CD14-positive monocyte (primary cell): ENCODE data around the gene SLC35B1. TPM values are rescaled to one million over a fixed set of nuclear protein-coding genes. Genes with fewer than 3 reads are reported as not detected.
A peak's percentile ranks its signal among the peaks of the same experiment; 100 is the strongest.

Experiments used
- DNase-seq, 3 donors: peaks; one replicate each; pipeline ENCODE4 v3.0.0-alpha.2; 2011 to 2022
- H2AFZ ChIP-seq: 2 replicates; pipeline ENCODE4 v1.6.0; 2012; ENCODE audit warnings: mild to moderate bottlenecking, low read depth, low read length, inconsistent platforms; ENCODE audit not compliant: insufficient read depth, poor library complexity, severe bottlenecking
- H3K27ac ChIP-seq, 2 donors: 1 replicate in 1 of 2; 2 replicates in 1 of 2; pipeline ENCODE4 v1.5.1; 2012 to 2013; ENCODE audit warnings: low read length in 2 of 2, control low read depth in 1 of 2, inconsistent platforms in 1 of 2, low read depth in 1 of 2, mild to moderate bottlenecking in 1 of 2
- H3K27me3 ChIP-seq, 2 donors: one replicate each; pipeline versions ENCODE4 v1.6.0 to v1.6.1; 2011 to 2013; ENCODE audit warnings: low read length in 2 of 2; ENCODE audit not compliant: control insufficient read depth in 2 of 2, insufficient read depth in 2 of 2
- H3K36me3 ChIP-seq, 2 donors: replicated peaks in 1 of 2; 1 replicate in 1 of 2; 2 replicates in 1 of 2; pipeline versions ENCODE4 v1.5.1 to v1.6.1; 2012 to 2013; ENCODE audit warnings: low read length in 2 of 2, control low read depth in 1 of 2, inconsistent platforms in 1 of 2, mild to moderate bottlenecking in 1 of 2; ENCODE audit not compliant: insufficient read depth in 2 of 2, control insufficient read depth in 1 of 2
- H3K4me1 ChIP-seq, 2 donors: 1 replicate in 1 of 2; 2 replicates in 1 of 2; pipeline versions ENCODE4 v1.5.1 to v1.6.1; 2012 to 2013; ENCODE audit warnings: low read length in 2 of 2, control low read depth in 1 of 2, inconsistent platforms in 1 of 2, mild to moderate bottlenecking in 1 of 2, moderate library complexity in 1 of 2; ENCODE audit not compliant: insufficient read depth in 2 of 2, control insufficient read depth in 1 of 2
- H3K4me2 ChIP-seq: replicated peaks from 2 replicates; pipeline ENCODE3; 2012; ENCODE audit warnings: low read length, moderate library complexity, mild to moderate bottlenecking; ENCODE audit not compliant: poor library complexity, severe bottlenecking; ENCODE audit errors: extremely low read depth
- H3K4me3 ChIP-seq, 3 experiments: fragments of 200-600 bp in 1 of 3; sonication (generic) in 1 of 3; replicated peaks in 1 of 3; 1 replicate in 2 of 3; 2 replicates in 1 of 3; pipeline ENCODE4 v1.5.1; 2011 to 2013; ENCODE audit warnings: low read length in 3 of 3, mild to moderate bottlenecking in 3 of 3, control low read depth in 2 of 3, low read depth in 2 of 3, inconsistent platforms in 1 of 3, moderate library complexity in 1 of 3
- H3K79me2 ChIP-seq: 2 replicates; pipeline ENCODE4 v1.6.0; 2012; ENCODE audit warnings: mild to moderate bottlenecking, control low read depth, inconsistent platforms, low read length, moderate library complexity; ENCODE audit not compliant: insufficient read depth
- H3K9ac ChIP-seq: 2 replicates; pipeline ENCODE4 v1.6.0; 2017; ENCODE audit warnings: low read length, mild to moderate bottlenecking; ENCODE audit not compliant: insufficient read depth, poor library complexity, severe bottlenecking
- H3K9me3 ChIP-seq, 2 donors: replicated peaks in 1 of 2; 1 replicate in 1 of 2; 2 replicates in 1 of 2; pipeline versions ENCODE4 v1.5.1 to v1.6.1; 2012 to 2013; ENCODE audit warnings: low read length in 2 of 2, control low read depth in 1 of 2; ENCODE audit not compliant: control insufficient read depth in 1 of 2, insufficient read depth in 1 of 2
- H4K20me1 ChIP-seq: 2 replicates; pipeline ENCODE4 v1.6.0; 2012; ENCODE audit warnings: mild to moderate bottlenecking, low read length, control low read depth, moderate library complexity; ENCODE audit not compliant: insufficient read depth
- H3K27ac Mint-ChIP-seq, 7 donors: one replicate each; pipeline ENCODE4 v1.8.0; 2020; ENCODE audit warnings: mild to moderate bottlenecking in 7 of 7, mixed read lengths in 7 of 7, moderate library complexity in 6 of 7, inconsistent platforms in 2 of 7
- H3K27me3 Mint-ChIP-seq, 3 donors: one replicate each; pipeline ENCODE4 v1.8.0; 2021 to 2022; ENCODE audit warnings: low read depth in 3 of 3, mild to moderate bottlenecking in 3 of 3, mixed read lengths in 3 of 3, moderate library complexity in 3 of 3, inconsistent platforms in 1 of 3
- H3K36me3 Mint-ChIP-seq, 2 donors: one replicate each; pipeline ENCODE4 v1.8.0; 2020; ENCODE audit warnings: mixed read lengths in 2 of 2, inconsistent platforms in 1 of 2, mild to moderate bottlenecking in 1 of 2
- H3K4me1 Mint-ChIP-seq: one replicate; pipeline ENCODE4 v1.8.0; 2020; ENCODE audit warnings: mild to moderate bottlenecking, mixed read lengths
- H3K4me3 Mint-ChIP-seq, 2 donors: one replicate each; pipeline ENCODE4 v1.8.0; 2020; ENCODE audit warnings: mild to moderate bottlenecking in 2 of 2, mixed read lengths in 2 of 2, moderate library complexity in 1 of 2
- H3K9me3 Mint-ChIP-seq, 7 donors: one replicate each; pipeline ENCODE4 v1.8.0; 2020 to 2022; ENCODE audit warnings: mixed read lengths in 7 of 7, mild to moderate bottlenecking in 6 of 7, moderate library complexity in 6 of 7, inconsistent platforms in 2 of 7
- WGBS: methylation state at CpG from one replicate; pipeline ENCODE4 v1.1.5; 2013; ENCODE audit warnings: missing lambda C conversion rate; ENCODE audit not compliant: insufficient coverage; 5-methylcytosine and 5-hydroxymethylcytosine counted together
- intact Hi-C, 2 donors: fragments of 100-400 bp; cut with micrococcal nuclease; formaldehyde crosslinking; loops; one replicate each; pipeline versions ENCODE4 v1.15.0 to v1.15.1; 2023
- polyA plus RNA-seq, 3 donors: library from polyadenylated mRNA; depleted of rRNA in 1 of 3; unstranded in 2 of 3; stranded (reverse) in 1 of 3; fragments of 300-500 nt in 2 of 3; fragments of >200 nt in 1 of 3; fragmentation: Illumina TruSeq in 2 of 3; gene quantifications; 1 replicate in 2 of 3; 2 replicates in 1 of 3; pipeline ENCODE4 v1.2.3, GENCODE V29; 2012 to 2021
- TF ChIP-seq, protein P1 (sequence below): fragments of 200-600 bp; IDR thresholded peaks from one replicate; pipeline ENCODE4 v1.8.0; 2022; ENCODE audit warnings: antibody characterized with exemption, mild to moderate bottlenecking

The SLC35B1 gene
- polyA plus RNA-seq, 3 donors = 56.0 to 61.0 (median 58.8) TPM

DNA sequence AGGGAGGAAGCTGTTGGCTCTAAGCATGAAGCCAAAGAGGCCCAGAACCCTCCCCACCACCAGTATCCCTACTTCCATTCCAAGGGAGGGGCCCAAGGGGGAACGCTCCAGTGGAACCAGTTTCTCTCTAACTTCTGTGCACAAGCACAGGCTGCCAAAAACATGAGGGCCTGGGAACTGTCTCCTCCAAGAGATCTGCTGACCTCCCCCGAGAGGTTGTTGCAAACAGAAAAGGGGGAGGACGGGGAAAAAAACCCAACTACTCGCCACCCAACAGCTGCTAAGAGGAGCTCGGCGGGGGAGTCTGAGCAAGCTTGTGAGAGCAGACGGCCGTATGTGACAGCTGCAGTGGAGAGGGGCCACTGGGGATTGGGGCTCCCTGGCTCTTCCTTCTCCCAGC, 15.7 kb upstream of the SLC35B1 start:
- Mint-ChIP-seq H3K27ac (peak overlapping the region in 2 of 7 donors; percentile 57 to 89), H3K4me1 (peaks cover 34% of the 10 kb centered on the region), H3K9me3 (peaks cover 0 to 9% (median 0%) of the 10 kb centered on the region in 7 donors), H3K4me3 (no peak overlapping the region), H3K27me3 (peaks cover 0 to 2% (median 0%) of the 10 kb centered on the region in 3 donors), H3K36me3 (peaks cover 51 to 76% of the 10 kb centered on the region in 2 donors)
- H4K20me1 ChIP-seq = no peaks in the 10 kb centered on the region
- H3K36me3 ChIP-seq = peaks cover 25 to 63% of the 10 kb centered on the region in 2 donors
- intact Hi-C loops = no loop called here
- TF ChIP-seq, protein P1, sequence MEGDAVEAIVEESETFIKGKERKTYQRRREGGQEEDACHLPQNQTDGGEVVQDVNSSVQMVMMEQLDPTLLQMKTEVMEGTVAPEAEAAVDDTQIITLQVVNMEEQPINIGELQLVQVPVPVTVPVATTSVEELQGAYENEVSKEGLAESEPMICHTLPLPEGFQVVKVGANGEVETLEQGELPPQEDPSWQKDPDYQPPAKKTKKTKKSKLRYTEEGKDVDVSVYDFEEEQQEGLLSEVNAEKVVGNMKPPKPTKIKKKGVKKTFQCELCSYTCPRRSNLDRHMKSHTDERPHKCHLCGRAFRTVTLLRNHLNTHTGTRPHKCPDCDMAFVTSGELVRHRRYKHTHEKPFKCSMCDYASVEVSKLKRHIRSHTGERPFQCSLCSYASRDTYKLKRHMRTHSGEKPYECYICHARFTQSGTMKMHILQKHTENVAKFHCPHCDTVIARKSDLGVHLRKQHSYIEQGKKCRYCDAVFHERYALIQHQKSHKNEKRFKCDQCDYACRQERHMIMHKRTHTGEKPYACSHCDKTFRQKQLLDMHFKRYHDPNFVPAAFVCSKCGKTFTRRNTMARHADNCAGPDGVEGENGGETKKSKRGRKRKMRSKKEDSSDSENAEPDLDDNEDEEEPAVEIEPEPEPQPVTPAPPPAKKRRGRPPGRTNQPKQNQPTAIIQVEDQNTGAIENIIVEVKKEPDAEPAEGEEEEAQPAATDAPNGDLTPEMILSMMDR = no peak
- no peaks in the 10 kb centered on the region for H3K9me3 ChIP-seq
- no peak overlapping the region for H3K4me3 ChIP-seq
- H3K4me1 ChIP-seq = peaks cover 12 to 14% of the 10 kb centered on the region in 2 donors
- WGBS = 8% methylated on average over 2 of the region's 8 CpGs
- H2AFZ ChIP-seq = no peak overlapping the region
- H3K27ac ChIP-seq = peak overlapping the region in 1 of 2 donors; percentile 2
- H3K4me2 ChIP-seq = no peak overlapping the region
- DNase-seq = no peak
- no peaks in the 10 kb centered on the region for H3K27me3 ChIP-seq
- H3K79me2 ChIP-seq = peaks cover 41% of the 10 kb centered on the region
- no peak overlapping the region for H3K9ac ChIP-seq

DNA sequence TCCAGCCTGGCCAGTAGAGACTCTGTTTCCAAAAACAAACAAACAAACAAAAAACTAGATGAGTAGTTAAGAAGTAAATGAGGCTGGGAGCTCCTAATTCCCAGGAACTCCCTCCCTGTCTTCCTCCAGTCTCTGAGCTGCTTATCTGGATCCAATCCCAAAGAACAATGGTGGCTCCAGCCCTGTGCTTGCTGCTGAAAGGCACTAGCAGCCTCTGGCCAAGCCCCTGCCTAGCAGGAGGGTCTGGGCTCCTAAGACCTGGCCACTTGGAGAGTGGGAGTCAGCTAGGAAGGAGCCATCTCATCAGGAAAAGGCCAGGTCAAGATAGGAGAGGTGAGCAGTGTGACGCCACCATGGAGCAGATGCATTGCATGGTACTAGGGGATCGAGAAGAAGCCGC, 14.3 kb upstream of the SLC35B1 start:
- H3K36me3 ChIP-seq = peaks cover 36 to 77% of the 10 kb centered on the region in 2 donors
- H3K79me2 ChIP-seq = peaks cover 33% of the 10 kb centered on the region
- TF ChIP-seq, protein P1 = no peak
- Mint-ChIP-seq H3K27me3 (peaks cover 0 to 2% (median 0%) of the 10 kb centered on the region in 3 donors), H3K9me3 (peaks cover 0 to 9% (median 0%) of the 10 kb centered on the region in 7 donors), H3K4me3 (no peak overlapping the region), H3K36me3 (peaks cover 62 to 85% of the 10 kb centered on the region in 2 donors), H3K27ac (peak overlapping the region in 3 of 7 donors; percentile 48 to 80 (median 51)), H3K4me1 (peaks cover 20% of the 10 kb centered on the region)
- peak overlapping the region in 1 of 2 donors; percentile 47 for H3K27ac ChIP-seq
- no peaks in the 10 kb centered on the region for H3K27me3 ChIP-seq
- no peaks in the 10 kb centered on the region for H4K20me1 ChIP-seq
- H3K4me2 ChIP-seq = no peak overlapping the region
- no peak overlapping the region for H3K9ac ChIP-seq
- intact Hi-C loops = no loop called here
- no peak overlapping the region for H3K4me3 ChIP-seq
- no peak overlapping the region for H2AFZ ChIP-seq
- H3K9me3 ChIP-seq = no peaks in the 10 kb centered on the region
- peaks cover 0 to 4% of the 10 kb centered on the region in 2 donors for H3K4me1 ChIP-seq
- WGBS = 92% methylated on average over 3 of the region's 3 CpGs
- no peak for DNase-seq
